SHP77 (cell line): ENCODE measurements around the gene FGFR3.
"Not testable (repeated sequence)": the region's sequence is repeated elsewhere in the genome, so short reads cannot be mapped to it uniquely, and the experiment has no call there.

ENCODE experiments used
- DNase-seq, 2 experiments: peaks; one replicate each; lab custom pipeline; 2025; lab: John Stamatoyannopoulos, UW

The FGFR3 gene

GRCh38 chr4:1819284-1819683, 26.2 kb downstream of the FGFR3 start:
- DNase-seq, result no peak

DNA sequence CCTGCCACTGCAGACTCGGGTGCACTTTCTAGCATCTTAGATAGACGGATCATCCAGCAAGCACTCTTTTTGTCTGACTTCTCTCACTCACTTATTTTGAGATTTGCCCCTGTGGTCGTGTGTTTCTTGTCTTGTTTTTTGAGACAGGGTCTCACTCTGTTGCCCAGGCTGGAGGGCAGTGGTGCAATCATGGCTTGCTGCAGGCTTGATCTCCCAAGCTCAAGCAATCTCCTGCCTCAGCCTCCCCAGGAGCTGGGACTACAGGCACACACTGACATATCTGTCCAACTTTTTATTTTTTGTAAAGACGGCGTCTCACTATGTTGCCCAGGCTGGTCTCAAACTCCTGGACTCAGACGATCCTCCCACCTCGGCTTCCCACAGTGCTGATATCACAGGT, 26.7 kb downstream of the FGFR3 start:
- DNase-seq, result no peak

DNA sequence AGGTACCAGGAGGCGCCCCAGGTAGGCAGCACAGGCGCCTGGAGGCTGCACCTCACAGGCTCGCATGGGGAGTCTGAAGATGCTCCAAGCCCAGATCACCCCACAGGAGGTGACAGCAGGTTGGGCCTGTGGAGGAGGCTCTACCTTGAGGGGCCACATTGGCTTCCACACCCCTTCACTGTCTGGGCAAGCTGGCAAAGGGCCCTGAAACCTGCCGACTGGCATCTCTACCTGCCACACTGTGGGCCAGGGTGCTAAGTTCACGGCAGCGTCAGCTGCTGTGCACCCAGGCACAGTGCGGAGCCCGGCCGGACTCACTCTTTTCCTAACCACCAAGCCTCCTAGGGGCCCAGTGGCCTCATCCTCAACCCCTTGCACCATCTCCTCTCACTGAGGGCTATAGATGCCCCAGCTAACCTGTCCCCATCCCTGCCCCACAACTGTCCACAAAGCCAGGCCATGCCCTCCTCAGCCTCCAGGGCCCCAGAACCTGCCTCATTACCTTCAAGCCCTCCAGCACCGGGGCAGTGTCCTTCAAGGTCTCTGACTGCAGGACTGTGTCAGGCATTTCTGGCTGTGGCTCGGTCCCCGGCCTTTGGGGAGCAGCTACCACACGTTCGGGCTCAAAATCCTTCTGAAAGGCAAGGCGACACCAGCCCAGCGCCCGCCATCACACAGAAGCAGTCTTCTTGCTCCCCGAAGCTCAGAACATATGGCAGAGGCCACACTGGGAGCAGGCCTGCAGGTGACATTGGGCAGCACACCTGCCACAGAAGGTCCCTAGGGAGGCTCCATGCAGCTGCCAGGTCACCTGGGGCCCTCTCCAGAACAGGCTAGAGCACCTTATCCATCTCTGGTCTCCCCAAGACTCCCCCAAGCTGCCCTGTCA, 28.8 kb downstream of the FGFR3 start:
- DNase-seq, result no peak

- DNase-seq, result no peak
Observed at GRCh38 chr4:1822568-1823544, 29.8 kb downstream of the FGFR3 start.

- DNase-seq, result no peak
Observed at GRCh38 chr4:1823545-1823932, 30.4 kb downstream of the FGFR3 start.

- DNase-seq, result no peak
Observed at GRCh38 chr4:1824746-1825145, 31.7 kb downstream of the FGFR3 start.

DNA sequence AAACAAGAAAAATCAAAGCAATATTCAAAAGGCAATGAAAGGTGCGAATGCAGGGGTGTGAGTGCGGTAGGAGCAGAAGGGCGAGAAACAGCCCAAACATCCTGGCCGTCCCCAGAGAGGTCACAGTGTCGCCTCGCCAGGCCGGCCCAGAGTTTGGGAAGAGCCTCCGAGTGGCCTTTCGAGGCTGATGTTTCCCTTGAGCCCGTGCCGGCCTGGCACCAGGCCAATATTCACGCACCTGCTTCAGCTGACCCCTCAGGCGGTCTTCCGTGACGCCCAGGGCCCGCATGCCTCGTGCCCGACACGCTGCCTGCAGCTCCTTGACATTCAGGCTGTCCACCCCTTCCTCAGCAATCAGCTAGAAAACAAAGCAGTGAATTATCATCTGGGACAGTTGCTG, 32.2 kb downstream of the FGFR3 start:
- no peak for DNase-seq

DNA sequence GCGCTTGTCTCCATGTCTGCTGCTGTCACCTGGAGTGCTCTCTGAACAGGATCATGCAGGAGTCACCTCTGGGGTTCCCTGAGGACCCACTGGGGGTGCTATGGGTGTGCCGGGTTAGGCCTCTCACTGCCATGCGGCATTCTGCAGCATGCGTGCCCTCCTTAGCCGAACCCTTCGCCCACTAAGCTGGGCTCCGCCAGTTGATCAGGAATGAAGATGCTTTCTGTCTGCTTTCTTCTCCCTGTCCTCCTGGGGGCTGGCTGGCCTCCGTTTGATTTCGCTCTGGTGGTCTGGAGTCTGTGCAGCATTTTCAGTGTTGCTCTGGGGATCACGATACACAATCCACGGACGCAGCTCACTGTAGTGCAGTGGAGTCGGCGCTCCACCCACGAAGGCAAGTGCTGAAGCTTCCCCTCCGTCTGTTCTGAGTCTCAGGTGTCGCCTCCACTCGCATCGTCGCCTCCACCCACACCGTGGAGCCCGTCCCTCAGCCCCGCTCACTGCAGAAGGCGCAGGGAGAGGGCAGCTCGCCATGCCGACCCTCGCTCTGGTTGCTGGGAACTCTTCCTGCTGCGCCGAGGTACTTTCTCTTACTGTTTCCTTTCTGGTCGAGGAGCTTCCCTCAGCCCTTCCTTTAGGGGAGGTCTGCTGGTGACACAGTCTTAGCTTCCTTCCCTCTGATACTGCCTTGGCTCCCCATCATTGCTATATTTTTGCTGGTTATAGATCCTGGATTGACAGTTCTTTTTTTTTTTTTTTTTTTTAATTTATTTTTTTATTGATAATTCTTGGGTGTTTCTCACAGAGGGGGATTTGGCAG, 33.6 kb downstream of the FGFR3 start:
- DNase-seq, result no peak

GRCh38 chr4:1830234-1830633, 37.1 kb downstream of the FGFR3 start:
- DNase-seq, result no peak

DNA sequence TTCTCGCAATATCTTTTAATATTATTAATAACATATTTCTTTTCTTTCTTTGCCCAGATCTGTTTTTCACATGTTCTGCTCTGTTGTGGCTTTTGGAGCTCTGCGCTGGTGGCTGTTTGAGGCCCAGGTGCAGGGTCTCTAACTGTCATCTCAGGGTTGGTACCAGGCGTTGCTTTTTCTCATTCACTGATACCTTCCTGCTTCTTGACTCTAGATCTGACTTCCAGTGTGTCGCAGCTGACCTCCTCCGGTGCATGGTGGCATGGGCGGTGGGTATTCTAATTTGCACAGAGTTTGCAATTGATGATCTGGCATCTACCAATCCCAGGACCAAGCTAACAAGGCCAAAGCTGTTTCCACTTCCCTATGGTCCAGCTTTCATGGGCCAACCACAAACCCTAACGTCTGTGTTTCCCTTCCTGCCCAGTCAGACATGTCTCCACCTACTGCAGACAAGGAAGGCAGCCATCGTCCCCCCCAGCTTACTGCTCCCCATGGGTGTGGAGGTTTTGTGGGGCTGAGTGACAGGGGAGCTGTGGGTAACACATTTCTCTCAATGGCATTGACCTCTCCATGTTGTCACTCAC, 37.6 kb downstream of the FGFR3 start:
- no peak for DNase-seq

DNA sequence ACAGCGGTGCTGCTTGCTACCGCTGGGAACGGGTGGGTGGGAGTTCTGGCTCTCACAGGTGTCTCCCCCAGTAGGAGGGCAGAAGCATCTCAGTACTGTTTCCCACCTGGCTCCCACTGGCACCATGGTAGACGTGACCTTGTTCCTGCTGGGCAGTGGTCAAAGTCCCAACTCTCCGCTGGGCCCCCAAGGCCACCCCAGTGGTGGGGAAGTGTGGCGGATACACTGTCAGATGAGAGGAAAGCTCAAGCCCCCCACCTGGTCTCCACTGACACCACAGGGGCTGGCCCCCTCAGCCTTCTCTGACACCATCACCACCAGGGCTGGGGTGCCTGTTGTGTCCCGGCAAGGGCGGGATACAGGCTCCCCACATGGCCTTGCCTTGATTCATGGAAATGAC, 38.2 kb downstream of the FGFR3 start:
- no peak for DNase-seq

DNA sequence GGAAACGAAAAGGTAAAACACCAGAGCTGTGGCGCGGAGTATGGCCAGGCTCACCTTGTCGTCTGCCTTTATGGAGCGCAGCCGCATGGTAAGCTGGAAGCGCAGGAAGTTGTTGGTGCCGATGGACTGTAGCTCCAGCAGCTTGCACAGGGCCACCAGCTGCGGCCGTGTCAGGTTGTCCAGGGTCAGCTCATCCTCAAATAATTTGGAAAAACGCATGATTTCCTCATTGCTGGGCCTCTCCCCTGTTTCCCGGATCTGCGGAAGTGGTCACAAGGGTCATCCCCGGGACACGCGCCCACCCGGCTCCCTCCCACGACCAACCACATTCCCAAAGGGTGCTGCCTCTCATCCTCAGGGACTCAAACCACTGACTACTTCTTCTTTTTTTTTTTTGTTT, 39.6 kb downstream of the FGFR3 start:
- DNase-seq, result no peak

DNA sequence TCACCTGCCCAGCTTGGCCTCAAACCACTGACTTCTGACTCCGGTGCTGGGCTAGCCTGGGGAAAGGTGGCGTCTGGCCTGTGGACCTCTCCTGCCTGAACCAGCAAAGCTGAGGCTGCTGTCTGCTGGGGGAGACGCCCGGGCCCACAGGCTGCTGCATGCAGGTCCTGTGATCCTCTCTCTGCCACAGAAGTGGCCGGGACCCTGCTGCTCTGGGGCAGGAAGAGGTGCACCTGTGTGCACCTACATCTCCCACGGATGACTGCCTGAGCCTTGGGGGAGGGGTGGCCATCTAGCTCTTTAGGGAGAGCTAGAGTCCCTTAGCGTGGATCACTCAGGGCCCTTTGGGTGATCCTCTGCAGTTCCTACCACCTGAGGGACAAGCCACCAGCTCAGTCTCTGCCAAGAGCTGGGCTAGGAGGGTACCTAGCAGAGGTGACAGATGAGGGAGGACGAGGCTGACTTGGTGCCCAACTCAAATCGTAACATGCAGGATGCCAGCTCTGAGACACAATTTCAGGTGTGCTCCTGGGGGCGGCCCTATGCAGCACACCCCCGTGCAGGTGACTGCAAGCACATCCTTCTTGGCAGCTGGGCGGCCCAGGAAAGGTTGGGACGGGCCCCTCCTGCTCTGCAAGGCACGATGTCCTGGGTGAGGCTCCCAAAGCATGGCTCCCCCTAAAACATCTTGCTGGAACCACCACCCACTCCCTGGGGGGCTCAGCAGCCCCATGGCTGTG, 40.4 kb downstream of the FGFR3 start:
- DNase-seq, result no peak

GRCh38 chr4:1834047-1834775, 41.1 kb downstream of the FGFR3 start:
- DNase-seq, result no peak

DNA sequence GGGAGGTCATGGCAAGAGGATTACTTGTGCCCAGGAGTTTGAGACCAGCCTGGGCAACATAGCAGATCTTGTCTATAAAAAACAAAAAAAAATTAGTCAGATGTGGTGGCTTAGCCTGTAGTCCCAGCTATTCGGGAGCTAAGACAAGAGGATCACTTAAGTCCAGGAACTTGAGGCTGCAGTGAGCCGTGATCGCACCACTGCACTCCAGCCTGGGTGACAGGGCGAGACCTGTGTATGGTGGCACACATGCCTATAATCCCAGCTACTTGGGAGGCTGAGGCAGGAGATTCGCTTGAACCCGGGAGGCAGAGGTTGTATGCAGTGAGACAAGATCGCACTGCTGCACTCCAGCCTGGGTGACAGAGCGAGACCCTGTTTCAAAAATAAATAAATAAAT, 42.7 kb downstream of the FGFR3 start:
- DNase-seq, result not testable (repeated sequence)

DNA sequence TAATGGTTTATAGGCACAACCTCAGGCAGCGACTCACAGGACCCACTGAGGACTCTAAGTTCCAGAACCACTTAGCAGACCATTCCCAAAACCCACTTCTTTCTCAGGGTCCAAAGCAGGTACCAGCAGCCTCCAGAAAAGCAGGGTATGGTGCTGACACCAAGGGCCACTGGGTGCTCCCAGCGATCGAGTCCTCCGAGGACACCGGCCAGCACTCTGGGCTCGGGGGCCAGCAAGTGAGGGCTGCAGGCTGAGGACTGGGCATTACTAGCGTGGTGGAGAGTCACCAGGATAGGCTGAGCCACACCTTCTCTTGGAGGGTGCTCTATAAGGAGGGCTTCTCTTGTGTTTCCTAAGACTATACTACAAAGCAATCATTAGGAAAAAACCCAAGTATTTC, 43.6 kb downstream of the FGFR3 start:
- DNase-seq, result no peak

DNA sequence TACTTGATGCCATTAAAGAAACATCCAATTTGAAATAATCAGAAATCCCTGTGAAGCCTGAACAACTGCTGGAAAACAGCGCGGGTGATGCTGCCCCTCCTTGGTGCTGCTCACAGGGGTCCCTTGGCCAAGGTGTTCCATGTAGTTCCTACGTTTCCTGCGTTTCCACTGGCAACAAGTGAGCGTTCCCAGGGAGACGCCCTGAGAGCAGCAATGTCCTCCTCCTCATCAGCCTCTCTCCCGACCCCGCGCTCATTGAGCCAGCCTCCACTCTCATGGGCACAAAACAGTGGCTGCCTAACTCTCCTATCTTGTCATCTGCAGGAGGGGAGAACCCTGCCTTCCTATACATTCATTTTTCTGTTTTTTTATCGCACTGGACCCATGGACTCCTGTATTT, 44.0 kb downstream of the FGFR3 start:
- DNase-seq, result no peak

GRCh38 chr4:1839282-1839681, 46.2 kb downstream of the FGFR3 start:
- no peak for DNase-seq

- DNase-seq, result no peak
Observed at GRCh38 chr4:1841201-1841886, 48.3 kb downstream of the FGFR3 start.

DNA sequence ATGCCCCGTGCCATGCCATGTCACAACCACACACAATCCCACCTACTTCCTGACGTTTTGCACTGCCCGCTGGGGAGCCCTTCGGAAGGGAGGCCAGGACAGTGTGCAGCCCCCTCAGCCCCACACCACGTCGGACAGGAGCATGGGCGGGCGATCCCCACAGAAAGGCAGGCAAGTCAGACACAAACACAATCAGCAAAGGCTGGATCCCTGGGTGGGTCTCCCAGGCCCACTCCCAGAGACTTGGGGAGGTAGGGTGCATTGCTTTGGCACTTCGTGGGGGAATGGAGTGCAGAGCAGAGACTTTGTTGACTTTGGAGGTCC, 48.8 kb downstream of the FGFR3 start:
- DNase-seq, result no peak
